ENCODE measurements around the gene VAV3.

- no peak for TF ChIP-seq CTCF (IDR thresholded peaks at IDR 0.05)
- TF ChIP-seq POLR2A (IDR thresholded peaks at IDR 0.05): no peak
Measured at GRCh38 chr1:107572674-107573211, 392.2 kb downstream of the VAV3 start.

Measured in adrenal gland (tissue), 5 donors.